T-helper 1 cell treated with Interleukin-12 subunit alpha and Interleukin-12 subunit beta and Interleukin-4 antibody, amounts not matched to agents 30 μg/mL and 1 μg/mL, for 36 hours (primary cell): ENCODE measurements around the gene ATP2A3.
"Not testable (repeated sequence)": the region's sequence is repeated elsewhere in the genome, so short reads cannot be mapped to it uniquely, and the experiment has no call there.

Experiments used
- H3K27ac Mint-ChIP-seq: one replicate; pipeline ENCODE4 v1.8.0; 2021; ENCODE audit warnings: mild to moderate bottlenecking, mixed read lengths
- H3K27me3 Mint-ChIP-seq: one replicate; pipeline ENCODE4 v1.8.0; 2021; ENCODE audit warnings: low read depth, mixed read lengths
- H3K36me3 Mint-ChIP-seq: one replicate; pipeline ENCODE4 v1.8.0; 2021; ENCODE audit warnings: low read depth, mixed read lengths
- H3K4me1 Mint-ChIP-seq: one replicate; pipeline ENCODE4 v1.8.0; 2021; ENCODE audit warnings: low read depth, mixed read lengths
- H3K4me3 Mint-ChIP-seq: one replicate; pipeline ENCODE4 v1.8.0; 2021; ENCODE audit warnings: mild to moderate bottlenecking, moderate library complexity, mixed read lengths
- H3K9me3 Mint-ChIP-seq: one replicate; pipeline ENCODE4 v1.8.0; 2021; ENCODE audit warnings: mixed read lengths

Gene ATP2A3

DNA sequence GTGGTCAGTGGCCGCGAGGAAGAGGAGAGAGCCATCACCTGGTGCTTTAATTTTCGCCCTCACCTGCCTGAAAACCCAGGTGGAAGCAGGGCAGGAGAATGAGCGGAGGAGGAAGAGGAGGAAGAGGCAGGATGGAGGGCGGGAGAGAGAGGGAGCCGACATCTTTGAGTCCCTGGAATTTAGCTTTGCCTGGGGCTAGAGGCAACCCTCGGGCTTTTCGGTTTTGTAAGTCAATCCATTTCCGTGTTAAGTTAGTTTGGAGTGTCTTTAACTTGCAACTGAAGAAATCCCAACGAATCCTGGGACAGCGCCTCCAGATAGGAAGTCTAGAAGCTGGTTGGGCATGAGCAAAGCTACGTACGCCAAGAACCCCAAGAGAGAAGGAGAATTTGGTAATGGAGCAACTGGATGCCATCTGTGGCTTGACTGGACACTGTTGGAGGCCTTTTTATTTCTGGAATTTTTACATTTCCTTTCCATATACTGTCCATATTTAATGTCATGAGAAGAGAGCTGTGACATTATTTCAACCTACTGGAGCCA is 36.9 kb upstream of the ATP2A3 start:
- no peaks in the 10 kb centered on the region for H3K9me3 Mint-ChIP-seq
- no peak overlapping the region for H3K4me3 Mint-ChIP-seq
- no peak overlapping the region for H3K27ac Mint-ChIP-seq
- peaks cover 8% of the 10 kb centered on the region for H3K27me3 Mint-ChIP-seq
- peaks cover 3% of the 10 kb centered on the region for H3K4me1 Mint-ChIP-seq
- peaks cover 2% of the 10 kb centered on the region for H3K36me3 Mint-ChIP-seq

DNA sequence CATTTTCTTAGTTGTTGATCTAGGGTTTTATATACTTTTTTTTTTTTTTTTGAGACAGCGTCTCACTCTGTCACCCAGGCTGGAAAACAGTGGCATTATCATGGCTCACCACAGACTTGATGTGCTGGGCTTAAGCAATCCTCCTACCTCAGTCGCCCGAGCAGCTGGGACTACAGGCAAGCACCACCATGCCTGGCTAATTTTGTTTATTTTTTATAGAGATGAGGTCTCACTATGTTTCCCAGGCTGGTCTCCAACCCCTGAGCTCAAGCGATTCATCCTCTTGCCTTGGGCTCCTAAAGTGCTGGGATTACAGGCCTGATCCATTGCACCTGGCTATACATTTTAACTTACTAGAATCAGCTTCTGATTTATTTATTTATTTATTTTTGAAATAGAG is 34.2 kb upstream of the ATP2A3 start:
- no peaks in the 10 kb centered on the region for H3K36me3 Mint-ChIP-seq
- H3K27ac Mint-ChIP-seq = no peak overlapping the region
- H3K4me3 Mint-ChIP-seq = no peak overlapping the region
- H3K9me3 Mint-ChIP-seq = peaks cover 6% of the 10 kb centered on the region
- H3K27me3 Mint-ChIP-seq = peaks cover 26% of the 10 kb centered on the region
- H3K4me1 Mint-ChIP-seq = no peaks in the 10 kb centered on the region

DNA sequence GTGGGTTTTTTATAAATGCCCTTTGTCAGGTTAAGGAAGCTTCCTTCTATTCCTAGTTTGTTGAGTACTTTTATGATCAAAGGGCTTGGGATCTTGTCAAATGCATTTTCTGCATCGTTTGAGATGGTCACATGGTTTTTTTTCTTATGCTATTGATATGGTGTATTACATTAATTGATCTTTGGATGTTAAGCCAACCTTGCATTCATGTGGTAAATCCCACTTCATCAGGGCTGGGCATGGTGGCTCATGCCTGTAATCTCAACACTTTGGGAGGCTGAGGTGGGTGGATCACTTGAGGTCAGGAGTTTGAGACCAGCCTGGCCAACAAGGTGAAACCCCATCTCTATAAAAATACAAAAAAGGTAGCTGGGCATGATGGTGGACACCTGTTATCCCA is 30.8 kb upstream of the ATP2A3 start:
- H3K27me3 Mint-ChIP-seq = peaks cover 35% of the 10 kb centered on the region
- no peak overlapping the region for H3K27ac Mint-ChIP-seq
- H3K4me3 Mint-ChIP-seq = no peak overlapping the region
- H3K36me3 Mint-ChIP-seq = no peaks in the 10 kb centered on the region
- H3K9me3 Mint-ChIP-seq = peaks cover 6% of the 10 kb centered on the region
- H3K4me1 Mint-ChIP-seq = peaks cover 2% of the 10 kb centered on the region

DNA sequence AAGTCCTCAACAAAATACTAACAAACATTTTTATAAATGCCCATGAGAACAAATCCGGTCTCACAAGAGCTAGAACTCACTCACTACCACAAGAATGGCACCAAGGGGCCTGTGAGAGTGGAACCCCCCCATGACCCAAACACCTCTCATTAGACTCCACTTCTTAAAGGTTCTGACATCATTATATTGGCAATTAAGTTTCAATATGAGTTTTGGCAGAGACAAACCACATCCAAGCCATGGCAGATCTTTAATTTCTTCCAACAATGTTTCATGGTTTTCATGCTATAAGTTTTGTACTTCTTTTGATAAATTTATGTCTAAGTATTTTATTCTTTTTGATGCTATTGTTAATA is 30.0 kb upstream of the ATP2A3 start:
- Mint-ChIP-seq H3K27me3 (peaks cover 35% of the 10 kb centered on the region), H3K4me3 (no peak overlapping the region), H3K36me3 (no peaks in the 10 kb centered on the region), H3K9me3 (peaks cover 6% of the 10 kb centered on the region), H3K4me1 (peaks cover 2% of the 10 kb centered on the region), H3K27ac (no peak overlapping the region)

DNA sequence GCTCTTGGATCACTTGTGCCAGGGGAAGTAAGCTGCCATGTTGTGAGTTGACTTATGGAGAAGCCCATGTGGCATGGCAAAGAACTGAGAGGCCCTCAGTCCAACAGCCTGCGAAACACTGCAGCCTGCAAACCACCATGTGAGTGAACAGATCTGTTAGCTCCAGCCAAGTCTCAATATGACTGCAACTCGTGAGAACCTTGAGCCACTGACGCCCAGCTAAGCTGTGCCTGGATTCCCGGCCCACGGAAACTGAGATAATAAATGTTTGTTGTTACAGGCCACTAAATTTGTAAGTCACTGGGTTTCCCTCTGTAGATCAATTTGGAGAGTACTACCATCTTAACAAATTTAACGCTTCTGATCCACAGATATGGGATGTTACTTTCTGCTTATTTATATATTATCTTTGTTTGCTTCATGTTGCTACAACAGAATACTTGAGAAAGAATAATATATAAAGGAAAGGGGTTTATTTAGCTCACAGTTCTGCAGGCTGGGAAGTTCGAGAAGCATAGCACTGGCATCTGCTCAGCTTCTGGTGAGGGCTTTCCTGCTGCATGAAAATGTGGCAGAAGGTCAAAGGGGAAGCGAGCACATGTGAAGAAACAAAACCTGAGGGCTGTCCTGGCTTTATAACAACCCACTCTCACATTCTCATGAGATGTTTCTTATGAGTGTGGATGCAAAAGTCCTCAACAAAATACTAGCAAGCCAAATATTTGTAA is 29.4 kb upstream of the ATP2A3 start:
- H3K27ac Mint-ChIP-seq = no peak overlapping the region
- H3K36me3 Mint-ChIP-seq = no peaks in the 10 kb centered on the region
- H3K4me1 Mint-ChIP-seq = peaks cover 2% of the 10 kb centered on the region
- no peak overlapping the region for H3K4me3 Mint-ChIP-seq
- H3K9me3 Mint-ChIP-seq = peaks cover 6% of the 10 kb centered on the region
- peaks cover 35% of the 10 kb centered on the region for H3K27me3 Mint-ChIP-seq

DNA sequence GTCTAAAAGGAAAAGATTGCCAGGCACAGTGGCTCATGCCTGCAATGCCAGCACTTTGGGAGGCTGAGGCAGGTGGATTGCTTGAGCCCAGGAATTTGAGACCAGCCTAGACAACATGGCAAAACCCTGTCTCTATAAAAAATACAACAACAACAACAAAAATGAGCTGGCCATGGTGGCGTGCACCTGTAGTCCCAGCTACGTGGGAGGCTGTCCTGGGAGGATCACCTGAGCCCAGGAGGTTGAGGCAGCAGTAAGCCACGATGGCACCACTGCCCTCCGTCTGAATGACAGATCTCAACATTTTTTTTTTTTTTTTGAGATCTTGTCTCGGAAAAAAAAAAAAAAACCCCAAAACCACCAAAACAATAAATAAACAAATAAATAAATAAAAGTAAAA is 28.1 kb upstream of the ATP2A3 start:
- Mint-ChIP-seq H3K4me1 (peaks cover 2% of the 10 kb centered on the region), H3K9me3 (peaks cover 6% of the 10 kb centered on the region), H3K36me3 (no peaks in the 10 kb centered on the region), H3K27me3 (peaks cover 34% of the 10 kb centered on the region), H3K27ac (no peak overlapping the region), H3K4me3 (no peak overlapping the region)

DNA sequence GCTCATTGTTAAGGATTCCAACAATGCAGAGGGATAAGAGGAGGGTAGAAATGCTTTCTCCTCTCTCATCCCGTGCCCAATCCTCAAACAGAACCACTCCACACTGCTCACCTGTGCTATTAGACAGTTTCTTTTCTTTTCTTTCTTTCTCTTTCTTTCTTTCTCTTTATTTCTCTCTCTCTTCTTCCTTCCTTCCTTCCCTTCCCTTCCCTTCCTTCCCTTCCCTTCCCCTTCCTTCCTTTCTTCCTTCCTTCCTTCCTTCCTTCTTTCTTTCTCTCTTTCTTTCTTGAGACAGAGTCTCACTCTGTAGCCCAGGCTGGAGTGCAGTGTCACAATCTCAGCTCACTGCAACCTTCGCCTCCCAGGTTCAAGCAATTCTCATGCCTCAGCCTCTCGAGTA is 27.5 kb upstream of the ATP2A3 start:
- peaks cover 29% of the 10 kb centered on the region for H3K27me3 Mint-ChIP-seq
- H3K4me3 Mint-ChIP-seq, H3K27ac Mint-ChIP-seq, H3K4me1 Mint-ChIP-seq, H3K9me3 Mint-ChIP-seq, H3K36me3 Mint-ChIP-seq: not testable (repeated sequence)

DNA sequence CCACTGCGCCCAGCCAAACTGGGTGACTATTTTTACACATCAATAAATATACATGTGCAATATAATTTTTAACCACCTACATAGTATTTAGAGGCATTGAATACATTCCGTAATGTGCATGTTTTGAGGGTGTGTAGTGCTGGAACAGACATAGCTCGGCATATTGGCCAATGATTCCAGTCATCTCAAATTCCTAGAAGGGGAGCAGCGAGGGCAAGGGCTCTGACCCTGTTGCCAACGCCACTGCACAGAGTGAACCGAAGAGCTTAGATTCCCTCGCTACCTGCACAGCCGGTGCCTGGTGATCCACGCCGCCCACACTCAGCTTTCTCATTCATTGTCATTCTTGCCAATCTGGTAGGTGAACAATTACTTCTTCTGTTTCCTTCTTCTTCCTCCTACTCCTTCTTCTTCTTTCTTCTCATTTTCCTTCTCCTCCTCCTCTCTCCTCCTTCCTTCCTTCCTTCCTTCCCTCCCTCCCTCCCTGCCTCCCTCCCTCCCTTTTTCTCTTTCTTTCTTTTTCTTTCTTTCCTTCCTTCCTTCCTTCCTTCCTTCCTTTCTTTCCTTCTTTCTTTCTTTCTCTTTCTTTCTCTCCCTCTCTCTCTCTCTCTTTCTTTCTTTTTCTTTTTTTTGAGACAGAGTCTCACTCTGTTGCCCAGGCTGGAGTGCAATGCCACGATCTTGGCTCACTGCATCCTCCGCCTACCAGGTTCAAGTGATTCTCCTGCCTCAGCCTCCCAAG is 26.3 kb upstream of the ATP2A3 start:
- Mint-ChIP-seq H3K27ac (peak overlapping the region; percentile 45), H3K9me3 (peaks cover 6% of the 10 kb centered on the region), H3K27me3 (peaks cover 23% of the 10 kb centered on the region), H3K36me3 (no peaks in the 10 kb centered on the region), H3K4me1 (peaks cover 2% of the 10 kb centered on the region), H3K4me3 (no peak overlapping the region)

DNA sequence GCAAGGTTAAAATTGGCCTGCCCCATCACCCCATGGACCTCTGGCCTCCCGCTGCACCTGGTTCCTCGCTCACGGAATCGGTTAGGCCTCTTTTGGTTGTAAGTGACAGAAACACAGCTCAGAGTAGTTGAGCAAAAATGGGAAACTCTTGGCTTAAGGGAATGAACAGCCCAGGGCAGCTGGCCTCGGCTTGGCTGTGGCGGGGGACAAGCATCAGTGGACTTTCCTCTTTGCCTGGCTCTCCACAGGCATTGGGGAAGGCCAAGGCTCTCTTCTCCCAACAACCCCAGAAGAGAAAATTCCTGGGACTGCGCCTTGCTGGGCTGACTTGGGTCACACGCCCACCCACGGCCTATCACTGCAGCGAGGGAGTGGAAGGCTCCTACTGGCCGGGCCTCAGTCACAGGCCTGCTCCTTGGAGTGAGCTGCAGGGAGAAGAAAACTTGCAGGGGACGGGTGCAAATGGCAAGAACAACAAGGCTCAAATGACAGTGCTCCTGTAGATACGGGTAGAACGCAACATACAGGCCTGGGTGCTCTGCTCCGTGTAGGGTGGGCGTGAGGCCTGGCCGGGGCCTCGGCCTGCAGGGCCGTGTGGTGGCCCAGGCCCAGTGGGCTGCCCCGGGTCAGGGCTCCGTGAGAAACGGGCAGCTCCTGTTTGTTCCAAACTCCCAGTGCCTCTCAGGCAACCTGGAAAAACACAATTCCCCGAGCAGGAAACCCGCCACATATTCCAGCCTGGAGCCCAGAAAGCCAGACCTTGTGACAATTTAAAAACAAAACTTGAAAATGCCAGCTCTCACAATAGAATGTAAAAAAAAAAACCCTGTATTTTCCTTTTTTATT is 25.0 kb upstream of the ATP2A3 start:
- no peak overlapping the region for H3K27ac Mint-ChIP-seq
- H3K27me3 Mint-ChIP-seq = peaks cover 13% of the 10 kb centered on the region
- H3K9me3 Mint-ChIP-seq = no peaks in the 10 kb centered on the region
- no peak overlapping the region for H3K4me3 Mint-ChIP-seq
- H3K4me1 Mint-ChIP-seq = peaks cover 2% of the 10 kb centered on the region
- H3K36me3 Mint-ChIP-seq = no peaks in the 10 kb centered on the region

DNA sequence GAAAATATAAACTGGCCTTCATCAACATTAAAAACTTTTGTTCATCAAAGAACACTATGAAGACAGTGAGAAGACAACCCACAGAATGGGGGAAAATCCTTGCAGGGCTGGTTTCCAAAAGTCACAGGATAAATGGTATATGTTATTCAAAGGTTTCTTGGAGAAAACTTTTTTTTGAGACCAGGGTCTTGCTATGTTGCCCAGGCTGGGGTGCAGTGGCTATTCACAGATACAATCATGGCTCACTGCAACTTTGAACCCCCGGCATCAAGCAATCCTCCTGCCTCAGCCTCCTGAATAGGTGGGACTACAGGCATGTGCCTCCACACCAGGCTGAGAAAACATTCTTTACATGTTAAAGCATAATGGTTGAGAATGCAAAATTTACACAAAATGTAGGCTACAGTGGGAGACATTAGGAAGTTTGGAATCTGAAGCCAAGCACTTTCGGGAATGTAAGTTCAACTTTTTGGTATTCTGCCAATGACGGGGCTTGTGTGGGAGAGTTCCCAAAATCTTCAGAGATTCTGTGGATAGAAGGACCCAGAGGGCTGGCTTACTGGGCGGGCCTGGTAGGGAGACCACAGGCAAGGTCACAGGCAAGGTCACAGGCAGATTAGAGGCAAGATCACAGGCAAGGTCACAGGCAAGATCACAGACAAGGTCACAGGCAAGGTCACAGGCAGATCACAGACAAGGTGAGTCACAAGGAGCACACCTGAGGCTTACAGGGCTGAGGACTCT is 24.2 kb upstream of the ATP2A3 start:
- no peaks in the 10 kb centered on the region for H3K9me3 Mint-ChIP-seq
- H3K27ac Mint-ChIP-seq = no peak overlapping the region
- peaks cover 9% of the 10 kb centered on the region for H3K27me3 Mint-ChIP-seq
- no peak overlapping the region for H3K4me3 Mint-ChIP-seq
- H3K4me1 Mint-ChIP-seq = peaks cover 9% of the 10 kb centered on the region
- no peaks in the 10 kb centered on the region for H3K36me3 Mint-ChIP-seq

DNA sequence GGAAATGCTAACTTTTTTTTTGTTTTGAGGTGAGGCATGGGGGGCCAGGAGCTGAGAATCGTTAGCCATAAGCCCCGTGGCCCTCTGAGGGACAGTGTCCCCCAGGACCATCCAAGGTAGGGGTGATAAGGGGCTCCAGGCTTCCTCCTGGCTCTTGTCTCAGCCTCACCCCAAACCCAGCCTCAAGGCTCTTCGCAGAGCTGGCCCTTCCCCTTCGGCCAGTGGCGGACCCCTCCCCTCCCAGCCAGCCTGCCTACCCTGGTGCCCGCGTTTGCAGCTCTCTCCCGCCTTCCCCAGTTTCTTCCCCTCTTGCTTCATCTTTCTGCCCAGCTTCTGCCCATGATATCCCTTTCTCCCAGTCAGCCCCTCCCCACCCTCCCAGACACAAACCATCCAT is 22.7 kb upstream of the ATP2A3 start:
- Mint-ChIP-seq H3K4me1 (peaks cover 9% of the 10 kb centered on the region), H3K9me3 (no peaks in the 10 kb centered on the region), H3K27ac (no peak overlapping the region), H3K27me3 (peaks cover 3% of the 10 kb centered on the region), H3K4me3 (no peak overlapping the region), H3K36me3 (no peaks in the 10 kb centered on the region)

DNA sequence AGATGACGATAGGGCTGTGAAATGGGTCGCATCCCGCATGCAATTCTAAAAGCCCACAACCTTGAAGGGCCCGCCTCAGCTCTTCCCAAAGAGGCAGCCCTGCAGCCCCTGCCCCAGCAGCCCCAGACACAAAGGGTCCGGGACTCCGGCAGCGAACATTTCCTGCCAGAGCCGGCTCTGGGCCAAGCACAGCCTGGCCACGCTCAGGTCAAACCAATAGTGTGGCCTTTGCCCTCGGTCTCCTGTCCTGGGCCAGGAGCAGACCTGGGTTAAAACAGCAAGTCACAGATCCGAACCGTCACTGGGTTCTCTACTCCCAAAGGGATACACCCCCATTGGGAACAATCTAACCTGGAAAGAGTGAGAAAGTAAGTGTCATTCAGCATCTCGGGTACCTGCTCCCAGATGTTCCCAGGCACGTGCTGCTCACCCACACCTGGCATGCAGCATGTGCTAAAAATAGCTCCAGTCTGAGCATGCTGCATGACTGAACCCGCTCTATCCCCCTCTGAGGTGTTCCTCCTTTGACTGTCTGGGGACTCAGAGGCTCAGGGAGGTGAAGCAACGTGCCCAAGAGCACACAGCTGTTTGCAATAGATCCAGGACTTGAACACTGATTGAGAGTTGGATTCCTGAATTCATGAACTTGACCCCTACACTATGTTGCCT is 22.2 kb upstream of the ATP2A3 start:
- Mint-ChIP-seq H3K36me3 (no peaks in the 10 kb centered on the region), H3K4me3 (no peak overlapping the region), H3K27me3 (peaks cover 3% of the 10 kb centered on the region), H3K9me3 (no peaks in the 10 kb centered on the region), H3K4me1 (peaks cover 9% of the 10 kb centered on the region), H3K27ac (no peak overlapping the region)

DNA sequence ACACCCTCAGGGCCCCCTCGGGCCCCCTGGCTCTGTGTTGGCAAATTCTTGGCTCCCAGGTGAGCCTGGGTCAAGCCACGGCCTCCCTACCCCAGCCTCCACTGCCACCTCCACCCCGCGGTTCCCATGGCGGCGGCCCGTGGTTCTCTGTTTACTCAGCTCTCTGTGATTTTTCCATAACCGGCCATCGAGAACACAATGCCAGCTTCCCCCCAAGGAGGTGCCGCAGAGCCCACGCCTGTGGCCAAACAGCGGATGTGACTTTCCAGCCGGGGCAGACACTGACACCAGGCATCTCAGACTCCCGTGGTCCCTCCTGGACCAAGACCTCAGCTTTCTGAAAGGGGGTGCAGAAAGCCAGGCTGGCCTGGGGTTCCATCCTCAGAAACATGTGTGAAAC is 21.6 kb upstream of the ATP2A3 start:
- no peak overlapping the region for H3K27ac Mint-ChIP-seq
- no peaks in the 10 kb centered on the region for H3K36me3 Mint-ChIP-seq
- H3K4me1 Mint-ChIP-seq = peaks cover 7% of the 10 kb centered on the region
- no peak overlapping the region for H3K4me3 Mint-ChIP-seq
- H3K27me3 Mint-ChIP-seq = no peaks in the 10 kb centered on the region
- H3K9me3 Mint-ChIP-seq = no peaks in the 10 kb centered on the region
